Activated CD4-positive, alpha-beta T cell treated with anti-CD3 and anti-CD28 coated beads for 36 hours (primary cell): ENCODE data around the gene HABP2. TPM values are rescaled to one million over a fixed set of nuclear protein-coding genes. Genes with fewer than 3 reads are reported as not detected.

Experiments used
- ATAC-seq: fragments of 200-7000 bp; cut with Tn5 transposase; one replicate; pipeline ENCODE4 v1.10.0; 2021; ENCODE audit warnings: mild to moderate bottlenecking, moderate library complexity
- CTCF ChIA-PET: fragments of 350-600 bp; sonication (Branson Sonifier 250); formaldehyde crosslinking; loops from one replicate; lab custom pipeline; 2021; ENCODE audit warnings: antibody characterized with exemption; lab: Charles Lee
- POLR2A ChIA-PET: fragments of 350-600 bp; sonication (Branson Sonifier 250); formaldehyde crosslinking; loops from one replicate; lab custom pipeline; 2021; ENCODE audit warnings: antibody characterized with exemption, inconsistent platforms; lab: Charles Lee
- DNase-seq: peaks from one replicate; pipeline ENCODE4 v3.0.0-alpha.2; 2020
- H3K27ac Mint-ChIP-seq: one replicate; pipeline ENCODE4 v1.8.0; 2021; ENCODE audit warnings: mixed read lengths
- H3K27me3 Mint-ChIP-seq: one replicate; pipeline ENCODE4 v1.8.0; 2021; ENCODE audit warnings: mixed read lengths
- H3K36me3 Mint-ChIP-seq: one replicate; pipeline ENCODE4 v1.8.0; 2021; ENCODE audit warnings: low read depth, mixed read lengths
- H3K4me1 Mint-ChIP-seq: one replicate; pipeline ENCODE4 v1.8.0; 2021; ENCODE audit warnings: mixed read lengths
- H3K4me3 Mint-ChIP-seq: one replicate; pipeline ENCODE4 v1.8.0; 2021; ENCODE audit warnings: mild to moderate bottlenecking, moderate library complexity, mixed read lengths
- H3K9me3 Mint-ChIP-seq: one replicate; pipeline ENCODE4 v1.8.0; 2021; ENCODE audit warnings: low read depth, mixed read lengths
- intact Hi-C, 2 experiments: fragments of 100-400 bp; cut with DNase I in 1 of 2; cut with micrococcal nuclease in 1 of 2; formaldehyde crosslinking; loops; one replicate each; pipeline versions ENCODE4 v1.14.2 to v1.15.1; 2022 to 2024; cut with DNase I, micrococcal nuclease
- total RNA-seq, 2 experiments: library from RNA; stranded (reverse); gene quantifications; one replicate each; pipeline ENCODE4 v1.2.3, GENCODE V29; 2021

The HABP2 gene
- total RNA-seq, 2 experiments from 2014 or later: not detected

- ChIA-PET CTCF (no interaction called here), POLR2A (interaction anchor here (0.6 kb wide), 1 partner anchor 129 kb away, joined by 4 read pairs; no protein-coding TSS in a partner anchor)
- Mint-ChIP-seq H3K27ac (no peak overlapping the region), H3K9me3 (no peaks in the 10 kb centered on the region), H3K27me3 (peaks cover 10% of the 10 kb centered on the region), H3K4me1 (no peaks in the 10 kb centered on the region), H3K36me3 (no peaks in the 10 kb centered on the region), H3K4me3 (no peak overlapping the region)
- DNase-seq (no peak), ATAC-seq (no peak)
- intact Hi-C loops: no loop called here
Measured at GRCh38 chr10:113525713-113526112, 27.1 kb upstream of the HABP2 start.

GRCh38 chr10:113527211-113527906 lies 25.5 kb upstream of the HABP2 start:
- intact Hi-C loops: no loop called here
- no peak overlapping the region for H3K4me3 Mint-ChIP-seq
- no peaks in the 10 kb centered on the region for H3K4me1 Mint-ChIP-seq
- H3K27me3 Mint-ChIP-seq: peaks cover 8% of the 10 kb centered on the region
- ChIA-PET CTCF (no interaction called here), POLR2A (no interaction called here)
- H3K36me3 Mint-ChIP-seq: no peaks in the 10 kb centered on the region
- H3K9me3 Mint-ChIP-seq: no peaks in the 10 kb centered on the region
- no peak overlapping the region for H3K27ac Mint-ChIP-seq
- ATAC-seq (no peak), DNase-seq (no peak)

GRCh38 chr10:113528876-113529275 lies 24.0 kb upstream of the HABP2 start:
- no peak overlapping the region for H3K4me3 Mint-ChIP-seq
- H3K27me3 Mint-ChIP-seq: peaks cover 7% of the 10 kb centered on the region
- ChIA-PET POLR2A (interaction anchor here (0.6 kb wide), 2 partner anchors 272 to 779 kb away, joined by 3 to 8 read pairs; no protein-coding TSS in a partner anchor), CTCF (interaction anchor here (1.1 to 1.2 kb wide), 2 partner anchors 8 to 34 kb away, joined by 3 to 6 read pairs; no protein-coding TSS in a partner anchor)
- ATAC-seq: no peak
- H3K4me1 Mint-ChIP-seq: no peaks in the 10 kb centered on the region
- no peaks in the 10 kb centered on the region for H3K9me3 Mint-ChIP-seq
- H3K27ac Mint-ChIP-seq: no peak overlapping the region
- H3K36me3 Mint-ChIP-seq: no peaks in the 10 kb centered on the region
- intact Hi-C loops: no loop called here
- no peak for DNase-seq

- ChIA-PET POLR2A (interaction anchor here (0.6 kb wide), 1 partner anchor 780 kb away, joined by 8 read pairs; no protein-coding TSS in a partner anchor), CTCF (interaction anchor here (1.2 kb wide), 1 partner anchor 9 kb away, joined by 6 read pairs; no protein-coding TSS in a partner anchor)
- DNase-seq: no peak
- Mint-ChIP-seq H3K27ac (no peak overlapping the region), H3K4me3 (no peak overlapping the region), H3K27me3 (peaks cover 7% of the 10 kb centered on the region), H3K9me3 (no peaks in the 10 kb centered on the region), H3K4me1 (no peaks in the 10 kb centered on the region), H3K36me3 (no peaks in the 10 kb centered on the region)
- intact Hi-C loops: no loop called here
- ATAC-seq: no peak
Measured at GRCh38 chr10:113529575-113529974, 23.3 kb upstream of the HABP2 start.

- H3K4me3 Mint-ChIP-seq: no peak overlapping the region
- ATAC-seq (no peak), DNase-seq (no peak)
- H3K9me3 Mint-ChIP-seq: no peaks in the 10 kb centered on the region
- peaks cover 10% of the 10 kb centered on the region for H3K27me3 Mint-ChIP-seq
- intact Hi-C loops: no loop called here
- no peaks in the 10 kb centered on the region for H3K4me1 Mint-ChIP-seq
- H3K27ac Mint-ChIP-seq: no peak overlapping the region
- no peaks in the 10 kb centered on the region for H3K36me3 Mint-ChIP-seq
- CTCF ChIA-PET: no interaction called here
- POLR2A ChIA-PET: no interaction called here
Measured at GRCh38 chr10:113530476-113530875, 22.4 kb upstream of the HABP2 start.

- intact Hi-C loops: no loop called here
- no peaks in the 10 kb centered on the region for H3K4me1 Mint-ChIP-seq
- H3K4me3 Mint-ChIP-seq: no peak overlapping the region
- DNase-seq (no peak), ATAC-seq (no peak)
- H3K36me3 Mint-ChIP-seq: no peaks in the 10 kb centered on the region
- POLR2A ChIA-PET: no interaction called here
- H3K27me3 Mint-ChIP-seq: peaks cover 10% of the 10 kb centered on the region
- H3K27ac Mint-ChIP-seq: no peak overlapping the region
- CTCF ChIA-PET: interaction anchor here (0.6 to 1.1 kb wide), 2 partner anchors 12 to 80 kb away, joined by 3 to 6 read pairs; no protein-coding TSS in a partner anchor
- no peaks in the 10 kb centered on the region for H3K9me3 Mint-ChIP-seq
Measured at GRCh38 chr10:113532724-113533123, 20.1 kb upstream of the HABP2 start.

GRCh38 chr10:113533801-113534200 lies 19.1 kb upstream of the HABP2 start:
- ATAC-seq (no peak), DNase-seq (no peak)
- no peaks in the 10 kb centered on the region for H3K36me3 Mint-ChIP-seq
- no peak overlapping the region for H3K4me3 Mint-ChIP-seq
- CTCF ChIA-PET: interaction anchor here (0.6 kb wide), 1 partner anchor 835 kb away, joined by 3 read pairs; no protein-coding TSS in a partner anchor
- H3K27me3 Mint-ChIP-seq: peaks cover 10% of the 10 kb centered on the region
- no peaks in the 10 kb centered on the region for H3K4me1 Mint-ChIP-seq
- H3K9me3 Mint-ChIP-seq: no peaks in the 10 kb centered on the region
- POLR2A ChIA-PET: no interaction called here
- intact Hi-C loops: no loop called here
- no peak overlapping the region for H3K27ac Mint-ChIP-seq

- H3K4me1 Mint-ChIP-seq: no peaks in the 10 kb centered on the region
- H3K27ac Mint-ChIP-seq: no peak overlapping the region
- peaks cover 6% of the 10 kb centered on the region for H3K27me3 Mint-ChIP-seq
- CTCF ChIA-PET: no interaction called here
- peak; percentile 9 for DNase-seq
- no peak overlapping the region for H3K4me3 Mint-ChIP-seq
- intact Hi-C loops: no loop called here
- POLR2A ChIA-PET: no interaction called here
- H3K36me3 Mint-ChIP-seq: no peaks in the 10 kb centered on the region
- no peak for ATAC-seq
- no peaks in the 10 kb centered on the region for H3K9me3 Mint-ChIP-seq
Measured at GRCh38 chr10:113534423-113534822, 18.4 kb upstream of the HABP2 start.

GRCh38 chr10:113537672-113538071 lies 15.2 kb upstream of the HABP2 start:
- intact Hi-C loops: no loop called here
- H3K4me1 Mint-ChIP-seq: no peaks in the 10 kb centered on the region
- DNase-seq (no peak), ATAC-seq (no peak)
- POLR2A ChIA-PET: no interaction called here
- CTCF ChIA-PET: no interaction called here
- no peaks in the 10 kb centered on the region for H3K9me3 Mint-ChIP-seq
- H3K4me3 Mint-ChIP-seq: no peak overlapping the region
- no peaks in the 10 kb centered on the region for H3K36me3 Mint-ChIP-seq
- peaks cover 7% of the 10 kb centered on the region for H3K27me3 Mint-ChIP-seq
- H3K27ac Mint-ChIP-seq: no peak overlapping the region

GRCh38 chr10:113538151-113538550 lies 14.7 kb upstream of the HABP2 start:
- ChIA-PET POLR2A (no interaction called here), CTCF (no interaction called here)
- Mint-ChIP-seq H3K36me3 (no peaks in the 10 kb centered on the region), H3K9me3 (no peaks in the 10 kb centered on the region), H3K4me1 (no peaks in the 10 kb centered on the region), H3K27me3 (peaks cover 6% of the 10 kb centered on the region), H3K27ac (no peak overlapping the region), H3K4me3 (no peak overlapping the region)
- DNase-seq: no peak
- no peak for ATAC-seq
- intact Hi-C loops: no loop called here

GRCh38 chr10:113539789-113540188 lies 13.1 kb upstream of the HABP2 start:
- Mint-ChIP-seq H3K9me3 (no peaks in the 10 kb centered on the region), H3K27me3 (peaks cover 7% of the 10 kb centered on the region), H3K4me1 (no peaks in the 10 kb centered on the region), H3K4me3 (no peak overlapping the region), H3K27ac (no peak overlapping the region), H3K36me3 (no peaks in the 10 kb centered on the region)
- ChIA-PET POLR2A (no interaction called here), CTCF (interaction anchor here (0.9 kb wide), 1 partner anchor 23 kb away, joined by 4 read pairs; no protein-coding TSS in a partner anchor)
- DNase-seq (peak; percentile 10), ATAC-seq (no peak)
- intact Hi-C loops: no loop called here
